Nephron progenitor cell (in vitro differentiated cells): ENCODE results near the gene NELFB.
"Not testable (repeated sequence)": the region's sequence is repeated elsewhere in the genome, so short reads cannot be mapped to it uniquely, and the experiment has no call there.

Experiments used
- DNase-seq: peaks from one replicate; pipeline ENCODE4 v3.0.0; 2021
- H3K27ac Mint-ChIP-seq: 2 replicates; pipeline ENCODE4 v1.8.0; 2021; ENCODE audit warnings: mild to moderate bottlenecking, moderate library complexity, mixed read lengths
- H3K27me3 Mint-ChIP-seq: 2 replicates; pipeline ENCODE4 v1.8.0; 2021; ENCODE audit warnings: mild to moderate bottlenecking, low read depth, mixed read lengths; ENCODE audit not compliant: poor library complexity
- H3K36me3 Mint-ChIP-seq: 2 replicates; pipeline ENCODE4 v1.8.0; 2021; ENCODE audit warnings: low read depth, mixed read lengths
- H3K4me1 Mint-ChIP-seq: 2 replicates; pipeline ENCODE4 v1.8.0; 2021; ENCODE audit warnings: mixed read lengths
- H3K4me3 Mint-ChIP-seq: 2 replicates; pipeline ENCODE4 v1.8.0; 2021; ENCODE audit warnings: mild to moderate bottlenecking, moderate library complexity, mixed read lengths
- H3K9me3 Mint-ChIP-seq: 2 replicates; pipeline ENCODE4 v1.8.0; 2021; ENCODE audit warnings: mild to moderate bottlenecking, moderate library complexity, mixed read lengths
- TF ChIP-seq, protein P1 (sequence below): fragments of 200-600 bp; sonication (generic); IDR thresholded peaks from 2 replicates; pipeline ENCODE4 v1.5.0; 2021; ENCODE audit warnings: antibody characterized with exemption

Gene NELFB

DNA sequence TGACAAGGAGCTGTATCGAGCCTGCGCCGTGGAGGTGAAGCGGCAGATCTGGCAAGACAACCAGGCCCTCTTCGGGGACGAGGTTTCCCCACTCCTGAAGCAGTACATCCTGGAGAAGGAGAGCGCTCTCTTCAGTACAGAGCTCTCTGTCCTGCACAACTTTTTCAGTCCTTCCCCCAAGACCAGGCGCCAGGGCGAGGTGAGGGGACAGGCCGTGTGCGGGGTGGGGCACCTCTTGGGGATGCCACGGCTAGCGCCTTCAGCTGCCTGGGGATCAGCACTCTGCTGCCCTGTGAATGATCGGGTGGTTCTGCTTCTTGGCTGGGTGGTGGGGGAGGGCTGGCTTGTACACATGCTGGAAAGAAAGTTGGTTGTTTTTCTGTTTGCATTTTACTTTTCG lies 1.7 kb downstream of the NELFB start:
- peak overlapping the region; percentile 85 for H3K4me3 Mint-ChIP-seq
- TF ChIP-seq, protein P1, sequence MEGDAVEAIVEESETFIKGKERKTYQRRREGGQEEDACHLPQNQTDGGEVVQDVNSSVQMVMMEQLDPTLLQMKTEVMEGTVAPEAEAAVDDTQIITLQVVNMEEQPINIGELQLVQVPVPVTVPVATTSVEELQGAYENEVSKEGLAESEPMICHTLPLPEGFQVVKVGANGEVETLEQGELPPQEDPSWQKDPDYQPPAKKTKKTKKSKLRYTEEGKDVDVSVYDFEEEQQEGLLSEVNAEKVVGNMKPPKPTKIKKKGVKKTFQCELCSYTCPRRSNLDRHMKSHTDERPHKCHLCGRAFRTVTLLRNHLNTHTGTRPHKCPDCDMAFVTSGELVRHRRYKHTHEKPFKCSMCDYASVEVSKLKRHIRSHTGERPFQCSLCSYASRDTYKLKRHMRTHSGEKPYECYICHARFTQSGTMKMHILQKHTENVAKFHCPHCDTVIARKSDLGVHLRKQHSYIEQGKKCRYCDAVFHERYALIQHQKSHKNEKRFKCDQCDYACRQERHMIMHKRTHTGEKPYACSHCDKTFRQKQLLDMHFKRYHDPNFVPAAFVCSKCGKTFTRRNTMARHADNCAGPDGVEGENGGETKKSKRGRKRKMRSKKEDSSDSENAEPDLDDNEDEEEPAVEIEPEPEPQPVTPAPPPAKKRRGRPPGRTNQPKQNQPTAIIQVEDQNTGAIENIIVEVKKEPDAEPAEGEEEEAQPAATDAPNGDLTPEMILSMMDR = no peak
- no peak overlapping the region for H3K27ac Mint-ChIP-seq
- H3K9me3 Mint-ChIP-seq = peaks cover 5% of the 10 kb centered on the region
- H3K36me3 Mint-ChIP-seq = peaks cover 23% of the 10 kb centered on the region
- H3K4me1 Mint-ChIP-seq = peaks cover 27% of the 10 kb centered on the region
- no peak for DNase-seq
- no peaks in the 10 kb centered on the region for H3K27me3 Mint-ChIP-seq

DNA sequence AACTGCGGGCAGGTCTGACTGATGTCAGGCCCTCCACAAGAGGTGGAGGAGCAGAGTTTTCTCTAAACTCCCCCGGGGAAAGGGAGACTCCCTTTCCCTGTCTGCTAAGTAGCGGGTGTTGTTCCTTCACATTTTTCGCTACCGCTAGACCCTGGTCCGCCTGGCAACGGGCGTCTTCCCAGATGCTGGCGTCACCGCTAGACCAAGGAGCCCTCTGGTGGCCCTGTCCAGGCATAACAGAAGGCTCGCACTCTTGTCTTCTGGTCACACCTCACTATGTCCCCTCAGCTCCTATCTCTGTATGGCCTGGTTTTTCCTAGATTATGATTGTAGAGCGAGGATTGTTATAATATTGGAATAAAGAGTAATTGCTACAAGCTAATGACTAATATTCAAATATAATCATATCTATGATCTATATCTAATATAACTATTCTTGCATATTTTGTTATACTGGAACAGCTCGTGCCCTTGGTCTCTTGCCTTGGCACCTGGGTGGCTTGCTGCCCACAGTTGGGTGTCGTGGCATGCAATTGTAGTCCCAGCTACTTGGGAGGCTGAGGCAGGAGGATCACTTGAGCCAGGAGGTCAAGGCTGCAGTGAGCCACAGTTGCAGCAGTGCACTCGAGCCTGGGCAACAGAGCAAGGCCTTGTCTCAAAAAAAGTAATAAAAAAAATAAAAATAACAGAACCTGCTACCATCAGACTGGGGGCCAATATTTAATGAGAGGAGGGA lies 7.2 kb downstream of the NELFB start:
- H3K4me3 Mint-ChIP-seq, DNase-seq, H3K9me3 Mint-ChIP-seq, H3K27ac Mint-ChIP-seq, H3K4me1 Mint-ChIP-seq, H3K27me3 Mint-ChIP-seq: not testable (repeated sequence)
- peaks cover 29% of the 10 kb centered on the region for H3K36me3 Mint-ChIP-seq
- TF ChIP-seq, protein P1 = peak; percentile 46

DNA sequence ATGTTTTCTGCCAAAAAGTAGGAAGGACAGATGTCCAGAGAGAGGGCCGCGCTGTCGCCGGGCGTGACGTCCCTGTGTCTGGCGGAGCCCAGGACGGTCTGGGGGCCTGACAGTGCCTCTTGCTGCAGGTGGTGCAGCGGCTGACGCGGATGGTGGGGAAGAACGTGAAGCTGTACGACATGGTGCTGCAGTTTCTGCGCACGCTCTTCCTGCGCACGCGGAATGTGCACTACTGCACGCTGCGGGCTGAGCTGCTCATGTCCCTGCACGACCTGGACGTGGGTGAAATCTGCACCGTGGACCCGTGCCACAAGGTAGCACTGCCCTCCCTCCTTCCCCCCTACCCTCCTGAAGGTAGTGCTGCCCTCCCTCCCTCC lies 7.8 kb downstream of the NELFB start:
- Mint-ChIP-seq H3K9me3 (peaks cover 6% of the 10 kb centered on the region), H3K27me3 (no peaks in the 10 kb centered on the region), H3K4me3 (no peak overlapping the region)

DNA sequence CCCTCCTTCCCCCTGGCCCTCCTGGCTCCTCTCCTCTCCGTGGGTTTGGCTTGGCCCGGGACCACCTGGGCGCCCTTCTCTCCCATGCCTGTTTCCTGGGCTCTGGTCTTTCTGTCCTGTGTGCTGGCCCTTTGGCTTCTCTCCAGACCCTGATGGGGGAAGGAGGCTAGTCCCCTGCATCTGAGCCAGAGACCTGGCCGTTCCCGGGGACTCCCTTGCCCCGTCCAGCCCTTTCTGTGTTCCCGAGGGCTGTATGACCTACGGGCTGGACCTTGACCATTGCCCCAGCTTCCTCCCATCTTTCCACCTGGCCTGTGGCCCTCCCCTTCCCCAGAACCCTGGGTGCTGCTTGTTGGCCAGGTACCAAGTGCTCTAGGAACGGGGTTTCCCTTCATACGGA lies 8.4 kb downstream of the NELFB start:
- no peak overlapping the region for H3K4me3 Mint-ChIP-seq
- no peak for DNase-seq
- H3K9me3 Mint-ChIP-seq = peaks cover 6% of the 10 kb centered on the region
- no peaks in the 10 kb centered on the region for H3K27me3 Mint-ChIP-seq
- H3K4me1 Mint-ChIP-seq = peaks cover 3% of the 10 kb centered on the region
- TF ChIP-seq, protein P1 = no peak
- H3K36me3 Mint-ChIP-seq = peaks cover 31% of the 10 kb centered on the region
- H3K27ac Mint-ChIP-seq = no peak overlapping the region

More for the DNA sequence above, 7.8 kb downstream of the NELFB start:
- TF ChIP-seq, protein P1 = no peak
- Mint-ChIP-seq H3K27ac (no peak overlapping the region), H3K36me3 (peaks cover 29% of the 10 kb centered on the region), H3K4me1 (no peaks in the 10 kb centered on the region)
- no peak for DNase-seq

DNA sequence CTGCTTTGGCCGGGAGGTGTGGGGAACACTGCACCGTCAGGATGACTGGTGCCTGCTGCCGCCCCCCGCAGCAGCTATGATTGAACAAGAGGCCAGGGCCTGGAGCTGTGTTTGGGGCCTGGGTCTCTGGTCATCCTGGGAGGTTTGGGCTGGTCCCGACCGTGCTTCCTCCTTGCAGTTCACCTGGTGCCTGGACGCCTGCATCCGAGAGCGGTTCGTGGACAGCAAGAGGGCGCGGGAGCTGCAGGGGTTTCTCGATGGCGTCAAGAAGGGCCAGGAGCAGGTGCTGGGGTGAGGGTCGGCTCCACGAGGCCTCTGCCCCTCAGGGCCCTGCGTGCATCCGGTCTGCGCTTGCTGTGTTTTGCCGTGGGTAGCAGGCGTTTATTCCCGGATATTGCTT lies 8.9 kb downstream of the NELFB start:
- Mint-ChIP-seq H3K4me1 (peaks cover 7% of the 10 kb centered on the region), H3K4me3 (no peak overlapping the region), H3K36me3 (peaks cover 30% of the 10 kb centered on the region), H3K27me3 (no peaks in the 10 kb centered on the region), H3K27ac (no peak overlapping the region), H3K9me3 (peaks cover 6% of the 10 kb centered on the region)
- TF ChIP-seq, protein P1 = no peak
- no peak for DNase-seq
